SK-N-SH treated with all-trans-retinoic acid at 6 μM for 48 hours (cell line): Measurements from ENCODE around the gene ZSCAN10.

Experiments
- TOX ChIP-seq: fragments of 250-450 bp; sonication (Bioruptor Pico); IDR thresholded peaks from 2 replicates; pipeline ENCODE4 v1.8.0; 2021; ENCODE audit warnings: mild to moderate bottlenecking, moderate library complexity, borderline replicate concordance
- ZNF70 ChIP-seq: fragments of 450-650 bp; formaldehyde crosslinking; IDR thresholded peaks from 2 replicates; pipeline ENCODE4 v1.5.0; 2020; ENCODE audit warnings: mild to moderate bottlenecking, moderate library complexity
- TF ChIP-seq, protein P1 (sequence below): fragments of 250-450 bp; sonication (Bioruptor Pico); IDR thresholded peaks from 2 replicates; pipeline ENCODE4 v1.8.0; 2021; ENCODE audit warnings: low read depth, mild to moderate bottlenecking, moderate library complexity, borderline replicate concordance

GRCh38 chr16:3145660-3146059, 46.6 kb upstream of the ZSCAN10 start:
- TF ChIP-seq, protein P1, sequence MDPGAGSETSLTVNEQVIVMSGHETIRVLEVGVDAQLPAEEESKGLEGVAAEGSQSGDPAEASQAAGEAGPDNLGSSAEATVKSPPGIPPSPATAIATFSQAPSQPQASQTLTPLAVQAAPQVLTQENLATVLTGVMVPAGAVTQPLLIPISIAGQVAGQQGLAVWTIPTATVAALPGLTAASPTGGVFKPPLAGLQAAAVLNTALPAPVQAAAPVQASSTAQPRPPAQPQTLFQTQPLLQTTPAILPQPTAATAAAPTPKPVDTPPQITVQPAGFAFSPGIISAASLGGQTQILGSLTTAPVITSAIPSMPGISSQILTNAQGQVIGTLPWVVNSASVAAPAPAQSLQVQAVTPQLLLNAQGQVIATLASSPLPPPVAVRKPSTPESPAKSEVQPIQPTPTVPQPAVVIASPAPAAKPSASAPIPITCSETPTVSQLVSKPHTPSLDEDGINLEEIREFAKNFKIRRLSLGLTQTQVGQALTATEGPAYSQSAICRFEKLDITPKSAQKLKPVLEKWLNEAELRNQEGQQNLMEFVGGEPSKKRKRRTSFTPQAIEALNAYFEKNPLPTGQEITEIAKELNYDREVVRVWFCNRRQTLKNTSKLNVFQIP = no peak
- TF ChIP-seq TOX (CRISPR knock-in tag) (no peak), ZNF70 (CRISPR knock-in tag) (no peak)
